SJCRH30 (cell line): Measurements from ENCODE around the gene ALLC. TPM values are rescaled to one million over a fixed set of nuclear protein-coding genes. Genes with fewer than 3 reads are reported as not detected.
A peak's percentile ranks its signal among the peaks of the same experiment; 100 is the strongest.
"Not testable (repeated sequence)": the region's sequence is repeated elsewhere in the genome, so short reads cannot be mapped to it uniquely, and the experiment has no call there.

Source experiments
- DNase-seq, 2 experiments: peaks; one replicate each; pipeline ENCODE4 v3.0.0-alpha.2; 2015 to 2020
- H3K27ac ChIP-seq: fragments of 250-450 bp; sonication (Bioruptor Pico); 2 replicates; pipeline ENCODE4 v1.5.1; 2020; ENCODE audit warnings: mild to moderate bottlenecking, moderate library complexity
- H3K27me3 ChIP-seq: fragments of 250-450 bp; sonication (Bioruptor Pico); 2 replicates; pipeline ENCODE4 v1.5.1; 2020; ENCODE audit warnings: mild to moderate bottlenecking, moderate library complexity
- H3K36me3 ChIP-seq: fragments of 250-450 bp; sonication (Bioruptor Pico); 2 replicates; pipeline ENCODE4 v1.5.1; 2020; ENCODE audit warnings: mild to moderate bottlenecking, moderate library complexity
- H3K4me1 ChIP-seq: fragments of 250-450 bp; sonication (Bioruptor Pico); 2 replicates; pipeline ENCODE4 v1.5.1; 2020; ENCODE audit warnings: mild to moderate bottlenecking, moderate library complexity
- H3K4me3 ChIP-seq: fragments of 250-450 bp; sonication (Bioruptor Pico); 2 replicates; pipeline ENCODE4 v1.5.1; 2020; ENCODE audit warnings: mild to moderate bottlenecking, moderate library complexity
- H3K9me3 ChIP-seq: fragments of 250-450 bp; sonication (Bioruptor Pico); replicated peaks from 2 replicates; pipeline ENCODE4 v1.5.1; 2020; ENCODE audit warnings: mild to moderate bottlenecking, moderate library complexity
- total RNA-seq: library from RNA; depleted of rRNA; stranded (reverse); fragments of >200 nt; shearing (Covaris generic); gene quantifications from 2 replicates; pipeline ENCODE4 v1.2.3, GENCODE V29; 2014; rRNA removed

ALLC gene
- total RNA-seq: not detected in 2 replicates

DNA sequence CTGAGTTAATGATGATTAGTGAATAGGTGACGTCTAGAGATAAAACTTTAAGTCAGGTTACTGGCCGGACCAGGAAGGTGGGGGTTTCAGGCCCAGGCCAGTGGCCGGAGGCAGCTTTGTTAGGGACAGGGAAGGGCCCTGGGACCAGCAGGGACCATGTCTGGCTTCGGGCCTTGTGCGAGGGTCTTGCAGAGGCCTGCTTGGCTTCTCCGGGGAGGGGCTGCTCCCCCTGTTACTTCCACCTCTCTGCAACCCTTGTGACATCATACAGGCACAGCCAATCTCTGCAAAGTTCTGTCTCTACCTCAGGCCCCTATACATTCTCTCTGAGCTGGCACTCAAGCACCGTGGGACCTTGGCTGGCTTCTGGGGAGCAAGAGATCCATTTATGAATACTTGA is at the start of gene ALLC:
Gene ALLC, plus strand, starts transcription at position 320 of the 400 bp plus-strand sequence. CDS start 12,958 bp downstream, outside the sequence.
- H3K27ac ChIP-seq: peak within 1 kb of the TSS; percentile 89
- no peaks in the 10 kb centered on the region for H3K9me3 ChIP-seq
- no peak for DNase-seq
- peaks cover 45% of the 10 kb centered on the region for H3K4me1 ChIP-seq
- peak within 1 kb of the TSS; percentile 35 for H3K4me3 ChIP-seq
- H3K27me3 ChIP-seq: no peaks in the 10 kb centered on the region
- H3K36me3 ChIP-seq: no peaks in the 10 kb centered on the region

DNA sequence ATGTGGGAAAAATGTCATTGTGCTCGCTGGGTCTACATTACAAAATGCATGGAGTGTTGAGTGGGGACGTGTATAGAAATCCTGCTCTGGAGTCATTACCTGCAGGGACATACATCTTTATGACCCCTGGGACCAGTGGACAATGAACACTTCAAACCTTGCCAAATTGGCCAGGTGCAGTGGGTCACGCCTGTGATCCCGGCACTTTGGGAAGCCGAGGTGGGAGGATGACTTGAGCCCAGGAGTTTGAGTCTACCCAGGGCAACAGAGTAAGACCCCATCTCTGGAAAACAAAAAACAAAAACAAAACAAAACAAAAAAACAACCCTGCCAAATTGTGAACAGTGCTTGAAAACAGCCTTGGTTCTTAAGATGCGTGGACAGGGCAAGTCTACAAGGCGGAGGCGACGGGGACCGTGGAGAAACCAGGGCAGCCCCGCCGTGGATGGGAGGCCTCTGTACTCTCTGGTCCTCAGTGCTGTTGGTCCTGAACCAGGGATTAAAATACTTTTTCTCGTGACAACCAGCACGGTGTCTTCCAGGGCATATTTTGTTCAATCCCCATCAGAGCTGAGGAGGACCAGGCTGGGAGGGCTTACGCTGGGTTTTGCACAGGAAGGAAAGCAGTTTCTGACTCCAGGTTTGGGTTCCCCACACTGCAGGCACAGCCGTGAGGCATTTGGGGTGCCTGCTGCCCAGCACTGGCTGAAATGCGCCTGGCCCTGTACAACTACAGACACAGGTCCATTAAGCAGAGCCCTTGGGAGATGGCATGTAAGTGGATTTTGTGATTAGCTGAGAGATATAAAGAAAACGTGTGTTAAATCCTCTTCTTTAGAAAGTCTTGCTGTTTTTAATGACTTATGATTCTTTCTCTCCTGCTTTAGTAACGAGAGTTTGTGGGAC is 49.4 kb upstream of the ALLC start:
- DNase-seq: no peak
- no peaks in the 10 kb centered on the region for H3K9me3 ChIP-seq
- no peaks in the 10 kb centered on the region for H3K4me1 ChIP-seq
- no peak overlapping the region for H3K4me3 ChIP-seq
- no peak overlapping the region for H3K27ac ChIP-seq
- no peaks in the 10 kb centered on the region for H3K36me3 ChIP-seq
- no peaks in the 10 kb centered on the region for H3K27me3 ChIP-seq

DNA sequence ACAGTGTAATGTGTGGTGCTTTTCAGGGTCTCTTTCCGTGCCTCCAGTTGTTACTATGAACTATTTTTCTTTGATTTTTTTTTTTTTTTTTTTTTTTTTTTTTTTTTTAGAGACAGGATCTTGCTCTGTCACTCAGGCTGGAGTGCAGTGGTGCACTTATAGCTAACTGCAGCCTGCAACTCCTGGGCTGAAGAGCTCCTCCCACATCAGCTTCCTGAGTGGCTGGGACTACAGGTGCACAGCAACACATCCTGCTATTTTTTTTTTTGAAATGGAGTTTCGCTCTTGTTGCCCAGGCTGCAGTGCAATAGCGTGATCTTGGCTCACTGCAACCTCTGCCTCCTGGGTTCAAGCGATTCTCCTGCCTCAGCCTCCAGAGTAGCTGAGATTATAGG is 48.7 kb upstream of the ALLC start:
- not testable (repeated sequence) for H3K9me3 ChIP-seq, H3K4me1 ChIP-seq, H3K36me3 ChIP-seq, H3K27ac ChIP-seq, H3K4me3 ChIP-seq, DNase-seq, H3K27me3 ChIP-seq

DNA sequence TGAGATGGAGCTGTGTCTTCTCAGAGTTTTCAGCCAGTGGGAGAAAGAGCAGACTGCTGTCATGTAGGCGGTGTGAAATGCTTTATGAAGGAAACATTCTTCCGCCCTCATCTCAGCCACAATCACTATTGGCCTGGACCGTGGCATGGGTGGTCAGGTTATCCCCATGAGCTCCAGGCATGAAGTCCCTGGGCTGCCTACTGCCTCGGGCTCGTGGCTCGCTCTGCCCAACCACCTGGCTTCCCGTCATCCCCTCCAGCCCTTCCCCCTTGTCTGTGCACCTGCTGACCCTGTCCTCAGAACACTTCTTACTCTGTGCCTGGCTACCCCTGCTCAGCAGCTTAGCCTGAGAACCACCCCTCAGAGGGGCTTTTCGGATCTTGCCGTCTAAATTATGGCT is 47.6 kb upstream of the ALLC start:
- H3K4me1 ChIP-seq: no peaks in the 10 kb centered on the region
- DNase-seq: no peak

DNA sequence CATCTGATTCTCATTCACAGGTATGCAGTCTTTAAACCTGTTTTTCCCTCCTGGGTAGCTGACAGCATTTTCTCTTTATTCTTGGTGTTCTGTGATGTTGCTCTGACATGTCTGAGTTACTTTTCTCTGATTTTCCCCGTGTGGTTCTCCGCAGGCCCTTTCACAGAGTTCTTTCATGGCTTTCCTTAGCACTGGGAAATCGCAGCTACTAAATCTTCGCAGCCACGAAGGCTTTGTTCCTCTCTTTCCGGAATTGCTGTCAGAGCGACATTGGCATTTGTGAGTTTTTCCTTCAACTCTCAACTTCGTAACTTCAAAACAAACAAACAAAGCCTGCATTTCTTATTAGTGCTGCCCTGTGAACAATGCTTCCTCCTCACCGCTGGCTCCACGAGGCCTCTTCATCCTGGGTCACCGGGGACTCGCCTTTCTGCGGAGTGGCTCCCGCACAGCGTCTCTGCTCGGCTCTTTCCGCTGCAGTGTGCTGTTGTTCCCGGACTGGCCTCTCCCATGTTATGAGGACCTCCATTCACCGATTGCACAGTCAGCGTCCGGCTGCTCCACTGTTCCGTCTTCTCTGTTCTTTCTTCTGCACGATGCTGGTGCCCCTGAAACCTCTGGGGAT is 47.0 kb upstream of the ALLC start:
- Histone ChIP-seq H3K4me1 (no peaks in the 10 kb centered on the region), H3K36me3 (no peaks in the 10 kb centered on the region), H3K4me3 (no peak overlapping the region), H3K9me3 (no peaks in the 10 kb centered on the region; the same call in 1 of the 2 replicates), H3K27me3 (no peaks in the 10 kb centered on the region), H3K27ac (no peak overlapping the region)
- DNase-seq: no peak

More for the DNA sequence above, 47.6 kb upstream of the ALLC start:
- H3K9me3 ChIP-seq: no peaks in the 10 kb centered on the region; the same call in 1 of the 2 replicates
- H3K27ac ChIP-seq: no peak overlapping the region
- H3K27me3 ChIP-seq: no peaks in the 10 kb centered on the region
- H3K4me3 ChIP-seq: no peak overlapping the region
- no peaks in the 10 kb centered on the region for H3K36me3 ChIP-seq

DNA sequence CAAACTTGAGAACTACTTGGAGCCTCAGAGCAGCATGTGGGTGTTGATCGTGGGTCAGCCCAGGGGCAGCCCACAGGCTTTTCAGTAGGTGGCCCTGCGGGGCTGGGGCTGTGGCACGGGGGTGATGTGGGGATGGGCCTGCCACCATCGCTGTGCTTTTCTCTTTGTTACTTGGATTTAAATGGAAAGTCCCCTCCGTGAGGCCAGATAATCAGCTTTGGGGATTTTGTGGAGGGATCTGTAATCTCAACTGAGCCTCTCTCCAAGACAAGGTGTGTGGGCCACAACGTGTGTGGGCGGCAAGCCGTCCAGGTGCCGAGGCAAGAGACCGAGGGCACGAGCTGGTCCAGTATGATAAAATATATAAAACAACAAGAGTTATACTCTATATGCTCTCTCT is 46.4 kb upstream of the ALLC start:
- DNase-seq: no peak
- no peaks in the 10 kb centered on the region; the same call in 1 of the 2 replicates for H3K9me3 ChIP-seq

DNA sequence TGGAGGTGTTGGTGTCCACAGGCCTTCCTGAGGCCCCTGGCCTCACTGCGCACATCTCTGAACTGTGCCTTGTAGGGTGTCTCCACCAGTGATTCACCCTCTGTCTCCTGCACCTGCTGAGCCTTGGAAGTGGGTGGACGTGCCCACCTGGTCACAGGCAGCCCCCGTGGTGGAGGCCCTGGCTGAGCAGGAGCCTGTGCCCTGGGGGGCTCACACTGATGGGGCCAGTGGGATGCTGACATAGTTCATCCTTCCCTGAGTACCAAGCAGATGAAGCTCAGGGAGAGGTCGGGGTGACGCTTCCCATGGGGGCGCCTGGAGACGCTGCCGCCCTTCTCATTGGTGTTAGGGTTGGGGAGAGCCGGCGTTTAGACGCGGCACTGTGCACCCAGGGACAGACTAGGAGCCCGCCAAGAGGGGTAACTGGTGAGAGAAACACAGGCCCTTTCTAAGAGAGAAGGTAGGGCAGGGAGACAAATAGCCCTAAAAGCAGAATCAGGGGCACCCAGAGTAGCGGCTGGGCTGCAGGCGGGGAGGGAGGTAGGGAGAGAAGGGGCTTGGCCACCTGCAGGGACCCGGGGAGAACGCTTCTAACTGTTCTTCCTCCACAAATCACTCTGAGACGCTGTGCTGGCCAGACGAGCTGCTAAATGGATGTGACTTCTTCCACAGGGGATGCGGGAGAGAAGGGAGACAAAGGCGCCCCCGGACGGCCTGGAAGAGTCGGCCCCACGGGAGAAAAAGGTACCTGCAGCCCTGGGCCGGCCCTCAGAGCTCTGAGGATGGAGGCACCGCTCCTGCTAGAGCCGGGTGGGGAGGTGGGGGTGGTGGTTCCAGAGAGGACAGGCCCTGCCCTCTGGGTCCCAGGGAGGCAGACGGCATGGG is 45.1 kb upstream of the ALLC start:
- Histone ChIP-seq H3K9me3 (no peaks in the 10 kb centered on the region; the same call in 1 of the 2 replicates), H3K36me3 (no peaks in the 10 kb centered on the region), H3K27me3 (no peaks in the 10 kb centered on the region), H3K27ac (no peak overlapping the region), H3K4me3 (no peak overlapping the region), H3K4me1 (no peaks in the 10 kb centered on the region)
- DNase-seq: no peak

More for the DNA sequence above, 46.4 kb upstream of the ALLC start:
- Histone ChIP-seq H3K27me3 (no peaks in the 10 kb centered on the region), H3K27ac (no peak overlapping the region), H3K36me3 (no peaks in the 10 kb centered on the region), H3K4me1 (no peaks in the 10 kb centered on the region), H3K4me3 (no peak overlapping the region)

DNA sequence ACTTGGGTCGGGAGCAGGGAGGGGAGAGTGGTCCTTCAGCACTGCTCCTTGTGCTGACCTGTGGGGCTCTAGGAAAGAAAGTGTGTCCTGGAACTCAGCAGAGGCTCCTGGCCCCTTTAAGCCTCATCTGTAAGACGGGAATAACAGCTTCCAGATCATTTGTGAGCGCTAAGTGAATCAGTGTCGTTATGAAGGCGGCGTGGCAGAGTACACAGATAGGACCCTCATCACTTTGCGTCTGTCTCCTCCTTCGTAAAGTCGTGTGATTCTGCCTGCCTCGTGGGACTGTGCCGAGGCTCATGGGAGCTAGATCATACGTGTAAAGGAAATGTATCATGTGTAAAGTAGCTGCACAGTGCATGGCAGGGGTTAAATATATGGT is 44.5 kb upstream of the ALLC start:
- Histone ChIP-seq H3K9me3 (no peaks in the 10 kb centered on the region; the same call in 1 of the 2 replicates), H3K27me3 (no peaks in the 10 kb centered on the region), H3K4me3 (no peak overlapping the region), H3K36me3 (no peaks in the 10 kb centered on the region), H3K4me1 (no peaks in the 10 kb centered on the region), H3K27ac (no peak overlapping the region)
- DNase-seq: no peak

DNA sequence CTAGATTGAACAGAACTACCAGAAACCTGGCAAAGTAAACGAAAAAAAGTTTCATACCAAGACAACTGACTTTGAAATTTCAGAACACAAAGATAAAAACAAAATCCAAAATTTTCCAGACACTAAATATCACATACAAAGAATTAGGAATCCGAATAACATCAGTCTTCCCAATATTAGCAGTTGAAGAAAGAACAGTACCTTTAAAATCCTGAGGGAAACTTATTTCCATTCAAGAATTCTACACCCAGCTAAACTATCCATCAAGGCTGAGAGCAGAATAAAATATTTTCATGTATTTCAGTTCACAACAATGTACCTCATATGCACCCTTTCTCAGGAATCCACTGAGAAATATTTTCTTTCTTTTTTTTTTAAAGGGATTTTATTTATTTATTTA is 43.3 kb upstream of the ALLC start:
- not testable (repeated sequence) for DNase-seq, H3K9me3 ChIP-seq, H3K36me3 ChIP-seq, H3K4me1 ChIP-seq, H3K27me3 ChIP-seq, H3K4me3 ChIP-seq, H3K27ac ChIP-seq

DNA sequence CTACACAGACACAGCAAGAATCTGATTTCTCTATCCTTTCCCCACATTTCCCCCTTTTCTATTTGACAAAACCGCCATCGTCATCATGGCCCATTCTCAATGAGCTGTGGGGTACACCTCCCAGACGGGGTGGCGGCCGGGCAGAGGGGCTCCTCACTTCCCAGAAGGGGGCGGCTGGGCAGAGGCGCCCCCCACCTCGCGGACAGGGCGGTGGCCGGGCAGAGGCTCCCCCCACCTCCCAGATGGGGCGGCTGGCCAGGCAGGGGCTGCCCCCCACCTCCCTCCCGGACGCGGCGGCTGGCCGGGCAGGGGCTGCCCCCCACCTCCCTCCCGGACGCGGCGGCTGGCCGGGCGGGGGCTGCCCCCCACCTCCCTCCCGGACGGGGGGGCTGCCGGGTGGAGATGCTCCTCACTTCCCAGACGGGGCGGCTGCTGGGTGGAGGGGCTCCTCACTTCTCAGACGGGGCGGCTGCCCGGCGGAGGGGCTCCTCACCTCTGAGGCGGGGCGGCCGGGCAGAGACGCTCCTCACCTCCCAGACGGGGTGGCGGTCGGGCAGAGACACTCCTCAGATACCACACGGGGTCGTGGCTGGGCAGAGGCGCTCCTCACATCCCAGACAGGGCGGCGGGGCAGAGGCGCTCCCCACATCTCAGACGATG is 42.3 kb upstream of the ALLC start:
- not testable (repeated sequence) for H3K27ac ChIP-seq, H3K36me3 ChIP-seq, DNase-seq, H3K9me3 ChIP-seq, H3K27me3 ChIP-seq, H3K4me1 ChIP-seq, H3K4me3 ChIP-seq

DNA sequence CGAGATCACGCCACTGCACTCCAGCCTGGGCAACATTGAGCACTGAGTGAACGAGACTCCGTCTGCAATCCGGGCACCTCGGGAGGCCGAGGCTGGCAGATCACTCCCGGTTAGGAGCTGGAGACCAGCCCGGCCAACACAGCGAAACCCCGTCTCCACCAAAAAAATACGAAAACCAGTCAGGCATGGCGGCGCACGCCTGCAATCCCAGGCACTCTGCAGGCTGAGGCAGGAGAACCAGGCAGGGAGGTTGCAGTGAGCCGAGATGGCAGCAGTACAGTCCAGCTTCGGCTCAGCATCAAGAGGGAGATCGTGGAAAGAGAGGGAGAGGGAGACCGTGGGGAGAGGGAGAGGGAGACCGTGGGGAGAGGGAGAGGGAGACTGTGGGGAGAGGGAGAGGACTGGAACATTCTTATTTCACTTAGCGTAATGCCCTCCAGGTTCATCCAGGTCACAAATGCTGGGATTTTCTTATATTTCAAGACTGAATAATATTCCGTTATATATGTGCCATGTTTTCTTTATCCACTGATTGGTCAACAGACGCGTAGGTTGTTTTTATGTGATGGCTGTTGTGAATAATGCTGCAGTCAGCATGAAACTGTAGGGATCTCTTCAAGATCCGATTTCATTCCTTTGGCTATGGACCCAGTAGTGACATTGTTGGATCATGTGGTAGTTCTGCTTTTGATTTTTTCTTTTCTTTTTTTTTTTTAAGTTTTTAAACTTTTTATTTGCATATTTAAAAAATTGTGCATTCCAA is 41.4 kb upstream of the ALLC start:
- not testable (repeated sequence) for H3K27me3 ChIP-seq, DNase-seq, H3K9me3 ChIP-seq, H3K27ac ChIP-seq, H3K36me3 ChIP-seq, H3K4me1 ChIP-seq, H3K4me3 ChIP-seq

DNA sequence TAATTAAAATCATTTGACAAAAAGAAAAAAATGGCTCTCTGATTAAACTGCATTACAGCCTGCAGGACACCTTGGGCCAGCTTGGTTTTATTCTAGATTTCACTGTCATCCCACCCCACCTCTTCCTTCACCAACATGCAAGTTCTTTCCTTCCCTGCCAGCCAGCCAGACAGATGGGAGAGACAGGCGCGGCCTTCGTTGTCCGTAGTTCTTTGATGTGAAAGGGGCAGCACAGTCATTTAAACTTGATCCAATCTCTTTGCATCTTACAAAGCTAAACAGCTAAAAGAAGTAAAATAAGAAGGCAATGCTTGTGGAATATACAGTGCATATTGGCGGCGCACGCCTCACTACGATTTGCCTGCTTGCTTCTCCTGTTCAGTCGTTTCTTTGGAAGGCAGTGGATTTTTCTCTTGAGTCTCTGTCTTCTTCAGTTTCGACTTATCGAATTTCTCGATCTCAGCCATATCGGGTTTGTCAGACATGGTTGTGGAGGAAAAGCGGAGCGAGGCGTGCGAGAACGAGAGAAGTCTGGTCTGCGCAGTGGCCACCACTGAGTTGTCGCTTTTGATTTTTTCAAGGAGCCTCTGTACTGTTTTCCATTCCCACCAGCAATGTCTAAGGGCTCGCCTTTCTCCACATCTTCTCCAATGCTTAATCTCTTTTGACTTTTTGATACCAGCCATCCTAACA is 40.7 kb upstream of the ALLC start:
- no peak for DNase-seq
- Histone ChIP-seq H3K27me3 (no peaks in the 10 kb centered on the region), H3K9me3 (no peaks in the 10 kb centered on the region; the same call in 1 of the 2 replicates), H3K4me3 (no peak overlapping the region), H3K36me3 (no peaks in the 10 kb centered on the region), H3K27ac (no peak overlapping the region), H3K4me1 (no peaks in the 10 kb centered on the region)

DNA sequence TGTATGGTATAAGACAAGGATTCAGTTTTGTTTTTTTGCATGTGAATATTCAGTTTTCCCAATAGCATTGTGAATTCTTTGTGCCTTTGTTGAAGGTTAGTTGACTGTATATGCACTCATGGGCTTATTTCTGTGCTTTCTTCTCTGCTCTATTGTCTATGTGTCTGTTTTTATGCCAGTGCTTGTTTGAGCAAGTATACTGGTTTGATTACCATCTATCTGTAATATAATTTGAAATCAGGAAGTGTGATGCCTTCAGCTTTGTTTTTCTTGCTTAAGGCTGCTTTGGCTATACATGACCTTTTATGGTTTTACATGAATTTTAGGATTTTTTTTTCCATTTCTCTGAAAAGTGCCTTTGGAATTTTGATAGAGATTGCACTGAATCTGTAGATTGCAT is 39.6 kb upstream of the ALLC start:
- H3K27me3 ChIP-seq: no peaks in the 10 kb centered on the region
- H3K27ac ChIP-seq: no peak overlapping the region
- no peaks in the 10 kb centered on the region for H3K36me3 ChIP-seq
- H3K4me1 ChIP-seq: no peaks in the 10 kb centered on the region
- no peaks in the 10 kb centered on the region; the same call in 1 of the 2 replicates for H3K9me3 ChIP-seq
- H3K4me3 ChIP-seq: no peak overlapping the region
- DNase-seq: no peak
